PC-3 (cell line): ENCODE measurements around the gene CA4. TPM values are rescaled to one million over a fixed set of nuclear protein-coding genes. Genes with fewer than 3 reads are reported as not detected.
"Not testable (repeated sequence)": the region's sequence is repeated elsewhere in the genome, so short reads cannot be mapped to it uniquely, and the experiment has no call there.

Experiments
- ATAC-seq: fragments of 200-7000 bp; cut with Tn5 transposase; 2 replicates; pipeline ENCODE4 v1.9.1; 2020; ENCODE audit warnings: mild to moderate bottlenecking, moderate library complexity
- Bru-seq: library from RNA; stranded (reverse); fragments of 400-500 nt; gene quantifications from one replicate; lab custom pipeline; 2021; lab: Mats Ljungman, UMichigan
- BruChase-seq, 2 experiments: library from RNA; stranded (reverse); fragments of 400-500 nt; gene quantifications; one replicate each; lab custom pipeline; 2021; lab: Mats Ljungman, UMichigan
- BruUV-seq: library from RNA; stranded (reverse); fragments of 400-500 nt; replicated peaks from 2 replicates; lab custom pipeline; 2021; lab: Mats Ljungman, UMichigan
- CTCF ChIA-PET: fragments of 300-600 bp; sonication (Branson Sonifier 250); formaldehyde crosslinking; loops from one replicate; lab custom pipeline; 2022; ENCODE audit warnings: antibody characterized with exemption; lab: Charles Lee
- POLR2A ChIA-PET: fragments of 300-600 bp; sonication (Branson Sonifier 250); formaldehyde crosslinking; loops from one replicate; lab custom pipeline; 2022; ENCODE audit warnings: antibody characterized with exemption; ENCODE audit not compliant: unreplicated experiment; lab: Charles Lee
- DNase-seq: peaks from one replicate; pipeline ENCODE4 v3.0.0-alpha.2; 2015
- H2AFZ ChIP-seq: fragments of 300-600 bp; sonication (generic); 2 replicates; pipeline ENCODE4 v1.6.0; 2016; ENCODE audit warnings: antibody characterized with exemption, low read length
- H3F3A ChIP-seq: fragments of 300-600 bp; sonication (generic); one replicate; pipeline ENCODE4 v1.6.0; 2017; ENCODE audit warnings: antibody characterized with exemption, low read length, control low read depth, mild to moderate bottlenecking; ENCODE audit not compliant: unreplicated experiment
- H3K27ac ChIP-seq: fragments of 300-600 bp; sonication (generic); 2 replicates; pipeline ENCODE4 v1.5.1; 2016; ENCODE audit warnings: mild to moderate bottlenecking, low read length
- H3K27me3 ChIP-seq: fragments of 300-600 bp; sonication (generic); 2 replicates; pipeline ENCODE4 v1.6.1; 2016; ENCODE audit warnings: low read length, mixed read lengths
- H3K36me3 ChIP-seq: fragments of 300-600 bp; sonication (generic); 2 replicates; pipeline ENCODE4 v1.6.1; 2016; ENCODE audit warnings: low read depth, mixed run types, low read length, mixed read lengths
- H3K4me1 ChIP-seq: fragments of 300-600 bp; sonication (generic); 2 replicates; pipeline ENCODE4 v1.5.1; 2016; ENCODE audit warnings: low read length; ENCODE audit not compliant: insufficient read depth
- H3K4me2 ChIP-seq: fragments of 300-600 bp; sonication (generic); 2 replicates; pipeline ENCODE4 v1.6.0; 2016; ENCODE audit warnings: low read length
- H3K4me3 ChIP-seq: fragments of 300-600 bp; sonication (generic); 2 replicates; pipeline ENCODE4 v1.5.1; 2016; ENCODE audit warnings: mild to moderate bottlenecking, low read length, mixed read lengths
- H3K79me2 ChIP-seq: fragments of 300-600 bp; sonication (generic); 2 replicates; pipeline ENCODE4 v1.6.1; 2017; ENCODE audit warnings: low read length, mixed read lengths
- H3K9ac ChIP-seq: fragments of 300-600 bp; sonication (generic); 2 replicates; pipeline ENCODE4 v1.6.0; 2016; ENCODE audit warnings: mild to moderate bottlenecking, low read length
- H3K9me2 ChIP-seq: fragments of 300-600 bp; sonication (generic); replicated peaks from 2 replicates; pipeline ENCODE4 v1.6.1; 2016; ENCODE audit warnings: mixed run types, low read length, mixed read lengths
- H3K9me3 ChIP-seq: fragments of 300-600 bp; sonication (generic); 2 replicates; pipeline ENCODE4 v1.6.1; 2016; ENCODE audit warnings: low read length, mixed read lengths
- H4K20me1 ChIP-seq: fragments of 300-600 bp; sonication (generic); 2 replicates; pipeline ENCODE4 v1.6.1; 2016; ENCODE audit warnings: low read length, mixed read lengths
- EZH2 ChIP-seq: fragments of 300-600 bp; sonication (generic); IDR thresholded peaks from one replicate; pipeline ENCODE4 v1.6.1; 2017; ENCODE audit warnings: antibody characterized with exemption, mild to moderate bottlenecking, low read length; ENCODE audit not compliant: unreplicated experiment
- EZH2phosphoT487 ChIP-seq: fragments of 300-600 bp; sonication (generic); IDR thresholded peaks from 2 replicates; pipeline ENCODE4 v1.6.1; 2018; ENCODE audit warnings: mild to moderate bottlenecking, antibody characterized with exemption, low read length, borderline replicate concordance
- intact Hi-C: fragments of 100-400 bp; cut with micrococcal nuclease; formaldehyde crosslinking; loops from 2 replicates; pipeline ENCODE4 v1.9.0; 2023
- long read RNA-seq: library from polyadenylated mRNA; unstranded; transcript quantifications from one replicate; pipeline ENCODE4 v2.0.0, GENCODE V29; 2021; ENCODE audit not compliant: unreplicated experiment
- total RNA-seq: library from RNA; depleted of rRNA; stranded (reverse); fragments of >200 nt; gene quantifications from 2 replicates; pipeline ENCODE4 v1.2.3, GENCODE V29; 2014; rRNA removed

The CA4 gene
- not detected in 2 replicates for total RNA-seq
- percentile 8 among the genes with signal in this experiment for Bru-seq, nascent RNA
- percentile 7 among the genes with signal in this experiment for BruChase-seq, experiment 1, labeled RNA remaining after a 6-hour chase
- BruChase-seq, experiment 2, labeled RNA remaining after a 2-hour chase = not detected
- long read RNA-seq = 0 reads

- POLR2A ChIA-PET = no interaction called here
- no peak within 1 kb of the TSS for H2AFZ ChIP-seq
Observed at GRCh38 chr17:60149691-60150582, at the start of gene CA4. Gene CA4 (plus strand): TSS chr17:60149973. CDS start chr17:60150035, 62 bp downstream.

GRCh38 chr17:60100577-60100976 is 49.2 kb upstream of the CA4 start:
- DNase-seq, H3K27me3 ChIP-seq, H3F3A ChIP-seq, H3K4me2 ChIP-seq, H3K4me1 ChIP-seq, H3K9me2 ChIP-seq, H3K27ac ChIP-seq, BruUV-seq, H3K9me3 ChIP-seq, H3K9ac ChIP-seq, H3K79me2 ChIP-seq, H2AFZ ChIP-seq, H3K4me3 ChIP-seq, H4K20me1 ChIP-seq, H3K36me3 ChIP-seq, POLR2A ChIA-PET, CTCF ChIA-PET: not testable (repeated sequence)
- peak; percentile 42; the same call in 1 of the 2 replicates for ATAC-seq
- intact Hi-C loops = loop anchor here (10.0 kb wide), 1 partner anchor 464 kb away; no protein-coding TSS in a partner anchor

More at GRCh38 chr17:60149691-60150582, at the start of gene CA4:
- no peaks in the 10 kb centered on the region for H3K36me3 ChIP-seq
- 0 out of 2 replicates have a peak, but pooled peaks cover 6% of the 10 kb centered on the region for H3K4me1 ChIP-seq
- no peak within 1 kb of the TSS for H3K4me3 ChIP-seq
- no peaks in the 10 kb centered on the region for H3K9me3 ChIP-seq
- H3K9me2 ChIP-seq = no peaks in the 10 kb centered on the region
- H3F3A ChIP-seq = no peaks in the 10 kb centered on the region
- H3K9ac ChIP-seq = no peak within 1 kb of the TSS
- H3K27ac ChIP-seq = no peak within 1 kb of the TSS
- TF ChIP-seq EZH2phosphoT487 (peak; percentile 36; the same call in 1 of the 2 replicates), EZH2 (no peak)
- 0 out of 2 replicates have a peak within 1 kb of the TSS, but pooled peaks have one; percentile 23 for H3K4me2 ChIP-seq
- no peaks in the 10 kb centered on the region for H3K79me2 ChIP-seq
- intact Hi-C loops = loop anchor here (10.0 kb wide), 2 partner anchors 85 to 205 kb away; no protein-coding TSS in a partner anchor
- no TSS peak for BruUV-seq
- ATAC-seq (no peak), DNase-seq (no peak)
- no peaks in the 10 kb centered on the region for H4K20me1 ChIP-seq
- H3K27me3 ChIP-seq = peaks cover 33% of the 10 kb centered on the region
- CTCF ChIA-PET = interaction anchor here (0.5 kb wide), 1 partner anchor 82 kb away, joined by 4 read pairs; no protein-coding TSS in a partner anchor

- CTCF ChIA-PET, H3K9me2 ChIP-seq, H3K79me2 ChIP-seq, H3K9me3 ChIP-seq, H3K27me3 ChIP-seq, POLR2A ChIA-PET, H2AFZ ChIP-seq, H4K20me1 ChIP-seq, H3F3A ChIP-seq, ATAC-seq, H3K9ac ChIP-seq, BruUV-seq, H3K27ac ChIP-seq, H3K4me2 ChIP-seq, H3K4me1 ChIP-seq, H3K4me3 ChIP-seq, DNase-seq, H3K36me3 ChIP-seq: not testable (repeated sequence)
- intact Hi-C loops = loop anchor here (10.0 kb wide), 1 partner anchor 463 kb away; no protein-coding TSS in a partner anchor
Observed at GRCh38 chr17:60102015-60102631, 47.6 kb upstream of the CA4 start.
